Endothelial cell of umbilical vein (primary cell): Measurements from ENCODE around the gene PLXDC2. TPM values are rescaled to one million over a fixed set of nuclear protein-coding genes. Genes with fewer than 3 reads are reported as not detected.

Experiments used
- BruUV-seq: library from RNA; stranded (reverse); fragments of 400-500 nt; replicated peaks from 2 replicates; lab custom pipeline; 2021; lab: Mats Ljungman, UMichigan
- CTCF ChIA-PET: fragments of 300-600, 350-600 bp; sonication (Branson Sonifier 250); formaldehyde crosslinking; loops from one replicate; lab custom pipeline; 2021; ENCODE audit warnings: antibody characterized with exemption, inconsistent platforms; lab: Charles Lee
- POLR2A ChIA-PET: fragments of 300-600, 350-600 bp; sonication (Branson Sonifier 250); formaldehyde crosslinking; loops from one replicate; lab custom pipeline; 2021; ENCODE audit warnings: antibody characterized with exemption, inconsistent platforms; lab: Charles Lee
- DNase-seq: peaks from one replicate; pipeline ENCODE4 v3.0.0-alpha.2; 2011; ENCODE audit warnings: low read depth, low spot score
- FAIRE-seq: peaks from 2 replicates; lab custom pipeline; 2011; peaks lifted over from hg19 to GRCh38; lab: Jason Lieb, UNC
- H2AFZ ChIP-seq: 2 replicates; pipeline ENCODE4 v1.6.0; 2012; ENCODE audit warnings: low read depth, low read length, control low read depth, inconsistent platforms
- H3K27ac ChIP-seq: 2 replicates; pipeline ENCODE4 v1.5.1; 2011; ENCODE audit warnings: low read depth, mild to moderate bottlenecking, control low read depth, low read length, moderate library complexity; ENCODE audit not compliant: insufficient read depth
- H3K27me3 ChIP-seq, 2 experiments: 2 replicates each; pipeline versions ENCODE4 v1.6.0 to v1.6.1; 2011; ENCODE audit warnings: low read length in 2 of 2, mixed read lengths in 1 of 2; ENCODE audit not compliant: control insufficient read depth in 2 of 2, insufficient read depth in 2 of 2
- H3K36me3 ChIP-seq, 2 experiments: 2 replicates in 1 of 2; 3 replicates in 1 of 2; pipeline ENCODE4 v1.5.1; 2011; ENCODE audit warnings: low read length in 2 of 2, mild to moderate bottlenecking in 1 of 2, moderate library complexity in 1 of 2; ENCODE audit not compliant: control insufficient read depth in 2 of 2, insufficient read depth in 2 of 2; ENCODE audit errors: extremely low read depth in 1 of 2
- H3K4me1 ChIP-seq: 3 replicates; pipeline ENCODE4 v1.5.1; 2011; ENCODE audit warnings: mild to moderate bottlenecking, low read length; ENCODE audit not compliant: control insufficient read depth, insufficient read depth; ENCODE audit errors: extremely low read depth
- H3K4me2 ChIP-seq: 2 replicates; pipeline ENCODE4 v1.6.1; 2011; ENCODE audit warnings: low read length, control low read depth, mixed read lengths; ENCODE audit not compliant: insufficient read depth
- H3K4me3 ChIP-seq, 3 experiments: fragments of 200-600 bp in 1 of 3; sonication (generic), shearing (Covaris generic) in 1 of 3; replicated peaks in 1 of 3; 2 replicates each; pipeline ENCODE4 v1.5.1; 2011 to 2016; ENCODE audit warnings: control low read depth in 3 of 3, low read length in 3 of 3, mild to moderate bottlenecking in 2 of 3, inconsistent platforms in 1 of 3, low read depth in 1 of 3, moderate library complexity in 1 of 3; ENCODE audit not compliant: insufficient read depth in 1 of 3
- H3K79me2 ChIP-seq: 2 replicates; pipeline ENCODE4 v1.6.0; 2012; ENCODE audit warnings: low read length, inconsistent platforms; ENCODE audit not compliant: control insufficient read depth, insufficient read depth
- H3K9ac ChIP-seq: replicated peaks from 2 replicates; pipeline ENCODE3; 2011; ENCODE audit warnings: low read length, control low read depth; ENCODE audit not compliant: insufficient read depth; ENCODE audit errors: extremely low read depth
- H3K9me1 ChIP-seq: replicated peaks from 3 replicates; pipeline ENCODE4 v1.6.0; 2011; ENCODE audit warnings: mild to moderate bottlenecking, low read length; ENCODE audit not compliant: control insufficient read depth, insufficient read depth; ENCODE audit errors: extremely low read depth
- H3K9me3 ChIP-seq: replicated peaks from 2 replicates; pipeline ENCODE4 v1.5.1; 2012; ENCODE audit warnings: low read length, inconsistent platforms; ENCODE audit not compliant: control insufficient read depth, insufficient read depth
- H4K20me1 ChIP-seq: replicated peaks from 2 replicates; pipeline ENCODE3; 2011; ENCODE audit warnings: mild to moderate bottlenecking, low read length; ENCODE audit not compliant: control insufficient read depth, insufficient read depth; ENCODE audit errors: extremely low read depth
- CTCF ChIP-seq, 2 donors: IDR thresholded peaks; 1 replicate in 1 of 2; 2 replicates in 1 of 2; pipeline ENCODE4 v1.5.1; 2011; ENCODE audit warnings: low read length in 2 of 2, mild to moderate bottlenecking in 2 of 2, moderate library complexity in 2 of 2, control low read depth in 1 of 2, inconsistent platforms in 1 of 2, low read depth in 1 of 2; ENCODE audit not compliant: insufficient read depth in 1 of 2; ENCODE audit errors: extremely low read depth in 1 of 2
- EZH2 ChIP-seq: IDR thresholded peaks from 2 replicates; pipeline ENCODE4 v1.6.1; 2012; ENCODE audit warnings: borderline replicate concordance, low read depth, mild to moderate bottlenecking, moderate library complexity, low read length, inconsistent platforms; ENCODE audit not compliant: severe bottlenecking
- FOS ChIP-seq: IDR thresholded peaks from 2 replicates; pipeline ENCODE4 v1.6.1; 2011; ENCODE audit warnings: mild to moderate bottlenecking, low read length, moderate library complexity, borderline replicate concordance; ENCODE audit not compliant: insufficient read depth
- GATA2 ChIP-seq: IDR thresholded peaks from 2 replicates; pipeline ENCODE4 v1.7.0; 2011; ENCODE audit warnings: low read depth, mild to moderate bottlenecking, moderate library complexity, mixed read lengths, low read length; ENCODE audit not compliant: insufficient read length, insufficient read depth
- JUN ChIP-seq: IDR thresholded peaks from 2 replicates; pipeline ENCODE4 v1.6.1; 2011; ENCODE audit warnings: borderline replicate concordance, low read depth; ENCODE audit not compliant: insufficient read length, insufficient read depth
- MAX ChIP-seq: IDR thresholded peaks from 2 replicates; pipeline ENCODE4 v1.6.1; 2011; ENCODE audit not compliant: insufficient read depth, insufficient read length
- MYC ChIP-seq: IDR thresholded peaks from one replicate; pipeline ENCODE4 v1.6.1; 2011; ENCODE audit warnings: mild to moderate bottlenecking, low read depth, low read length
- POLR2A ChIP-seq: IDR thresholded peaks from 2 replicates; pipeline ENCODE4 v1.6.1; 2012; ENCODE audit warnings: low read depth, mild to moderate bottlenecking, control low read depth, low read length
- POLR2AphosphoS5 ChIP-seq: IDR thresholded peaks from 2 replicates; pipeline ENCODE4 v1.6.1; 2012; ENCODE audit warnings: low read depth, mild to moderate bottlenecking, control low read depth, low read length, moderate library complexity; ENCODE audit not compliant: insufficient read depth
- dilution Hi-C: fragments of 300-500 bp; cut with MboI; formaldehyde crosslinking; loops from one replicate; pipeline ENCODE4 v1.15.0; 2019; ENCODE audit warnings: low sequenced_read_pairs; ENCODE audit not compliant: extremely low pct_ligation_motif_present
- intact Hi-C: fragments of 100-400 bp; cut with micrococcal nuclease; formaldehyde crosslinking; loops from one replicate; pipeline ENCODE4 v1.10.0; 2022
- polyA plus RNA-seq, 4 experiments: library from polyadenylated mRNA; depleted of rRNA in 3 of 4; stranded (reverse) in 3 of 4; unstranded in 1 of 4; fragments of >200 nt; gene quantifications; 2 replicates each; pipeline versions ENCODE4 v1.2.1 to v1.2.3, GENCODE V29; 2011 to 2012; ENCODE audit warnings: missing spikeins in 1 of 4
- total RNA-seq: library from RNA; stranded (reverse); gene quantifications from 2 replicates; pipeline ENCODE4 v1.2.3, GENCODE V29; 2021

PLXDC2 gene
- total and polyA plus RNA-seq, 2 donors (not counting 3 experiments of a cell fraction or from before 2014, with no cell fraction given) = 0.32 to 1.2 TPM

GRCh38 chr10:20303453-20304152 lies 487.4 kb downstream of the PLXDC2 start:
- ChIA-PET POLR2A (no interaction called here), CTCF (no interaction called here)
- Histone ChIP-seq H3K9me3 (no peaks in the 10 kb centered on the region), H3K4me3 (no peak overlapping the region), H4K20me1 (no peaks in the 10 kb centered on the region), H3K9ac (no peak overlapping the region), H3K9me1 (no peaks in the 10 kb centered on the region), H3K36me3 (no peaks in the 10 kb centered on the region), H3K4me1 (no peaks in the 10 kb centered on the region), H3K27me3 (no peaks in the 10 kb centered on the region), H3K79me2 (no peaks in the 10 kb centered on the region), H3K27ac (no peak overlapping the region), H3K4me2 (no peak overlapping the region), H2AFZ (no peak overlapping the region)
- dilution Hi-C loops = no loop called here
- no TSS peak for BruUV-seq
- intact Hi-C loops = no loop called here
- FAIRE-seq (no peak), DNase-seq (no peak)
- TF ChIP-seq EZH2 = no peak
- no peak for TF ChIP-seq CTCF (IDR thresholded peaks at IDR 0.05; ENCODE audit: extremely low read depth in 1 of 2, insufficient read depth in 1 of 2, low read depth in 1 of 2, low read length in 2 of 2)
- TF ChIP-seq MYC = no peak
- TF ChIP-seq JUN = no peak
- no peak for TF ChIP-seq POLR2AphosphoS5
- TF ChIP-seq FOS = no peak
- TF ChIP-seq POLR2A = no peak
- no peak for TF ChIP-seq GATA2
- no peak for TF ChIP-seq MAX
